ENCODE data around the gene SH3RF3.
"Not testable (repeated sequence)": the region's sequence is repeated elsewhere in the genome, so short reads cannot be mapped to it uniquely, and the experiment has no call there.

SH3RF3 gene

GRCh38 chr2:109527846-109528705 is 399.1 kb downstream of the SH3RF3 start:
- DNase-seq (ENCODE audit: low read depth) = no peak

DNA sequence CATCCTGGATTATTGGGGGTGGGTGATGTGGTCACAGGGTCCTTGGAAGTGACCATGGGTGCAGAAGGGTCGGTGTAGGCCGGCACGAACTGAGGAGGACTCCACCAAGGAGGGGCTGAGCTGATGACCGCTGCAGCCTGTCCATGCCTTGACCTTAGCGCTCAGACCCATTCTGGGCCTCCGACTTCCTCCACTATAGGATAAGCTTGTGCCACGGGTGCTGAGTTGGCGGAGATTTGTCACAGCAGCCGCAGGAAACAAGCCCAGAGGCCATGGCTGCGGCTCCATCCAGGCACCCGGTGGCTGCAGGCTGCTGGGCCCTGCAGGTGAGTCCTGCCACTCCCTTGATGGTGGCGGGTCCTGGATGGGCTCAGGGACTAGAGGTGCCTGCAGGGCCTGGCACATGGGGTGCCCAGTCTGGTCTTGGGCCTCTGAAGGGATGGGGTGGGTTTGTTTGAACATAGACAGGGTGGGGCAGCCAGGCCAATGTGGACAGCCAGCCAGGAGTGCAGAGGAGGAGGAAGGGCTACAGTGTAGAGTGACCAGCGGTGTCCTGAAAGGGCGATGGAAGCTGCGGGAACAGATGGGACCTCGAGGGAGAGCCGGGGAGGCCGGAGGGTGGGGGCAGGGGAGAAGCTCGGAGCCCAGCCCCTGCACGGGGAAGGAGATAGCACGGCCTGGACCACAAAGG is 400.0 kb downstream of the SH3RF3 start:
- no peak for DNase-seq (ENCODE audit: low read depth)

DNA sequence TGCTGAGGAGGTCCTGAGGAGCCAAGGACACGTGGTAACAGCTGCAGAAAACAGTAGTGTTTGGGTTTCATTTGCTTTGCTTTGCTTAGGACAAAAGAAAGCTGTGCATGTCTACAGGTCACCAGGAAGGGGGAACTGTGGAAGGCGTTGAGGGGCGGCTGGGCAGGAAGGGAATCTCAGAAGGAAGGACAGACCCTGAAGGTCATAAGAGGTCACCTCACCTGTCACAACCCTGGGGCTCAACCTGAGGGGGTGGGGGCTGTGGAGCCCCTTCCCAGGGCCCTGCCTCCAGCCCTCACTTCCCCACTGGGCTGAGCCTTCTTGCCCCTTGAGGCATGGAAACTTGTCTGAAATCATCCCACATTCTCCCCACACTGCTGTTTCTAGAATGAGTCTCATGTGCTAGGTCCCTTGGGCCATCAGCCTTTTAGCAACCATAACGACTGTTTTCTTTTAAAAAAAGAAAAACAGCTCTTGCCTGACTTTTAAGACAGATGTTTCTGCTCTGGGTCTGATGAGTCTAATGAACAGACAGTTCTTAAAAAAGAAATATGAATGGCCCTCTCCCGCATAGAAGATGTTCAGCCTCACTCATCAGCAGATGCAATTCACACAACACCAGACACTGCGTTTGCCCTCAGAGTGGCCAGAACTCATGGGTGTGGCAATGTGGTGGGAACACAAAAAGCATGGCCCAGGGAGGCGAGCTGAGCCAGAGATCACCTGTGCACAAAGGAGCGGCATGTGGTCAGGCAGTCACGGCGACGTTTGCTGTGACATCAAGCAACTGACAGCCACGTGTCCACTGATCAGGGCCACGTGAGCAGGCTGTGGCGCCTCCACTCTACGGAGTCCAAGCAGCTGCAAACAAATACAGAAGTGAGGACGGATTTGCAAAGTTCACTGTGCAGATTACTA is 400.8 kb downstream of the SH3RF3 start:
- no peak for DNase-seq (ENCODE audit: low read depth)

- no peak for DNase-seq (ENCODE audit: low read depth)
Observed at GRCh38 chr2:109530712-109531111, 401.7 kb downstream of the SH3RF3 start.

- no peak for DNase-seq (ENCODE audit: low read depth)
Observed at GRCh38 chr2:109531221-109531620, 402.2 kb downstream of the SH3RF3 start.

DNA sequence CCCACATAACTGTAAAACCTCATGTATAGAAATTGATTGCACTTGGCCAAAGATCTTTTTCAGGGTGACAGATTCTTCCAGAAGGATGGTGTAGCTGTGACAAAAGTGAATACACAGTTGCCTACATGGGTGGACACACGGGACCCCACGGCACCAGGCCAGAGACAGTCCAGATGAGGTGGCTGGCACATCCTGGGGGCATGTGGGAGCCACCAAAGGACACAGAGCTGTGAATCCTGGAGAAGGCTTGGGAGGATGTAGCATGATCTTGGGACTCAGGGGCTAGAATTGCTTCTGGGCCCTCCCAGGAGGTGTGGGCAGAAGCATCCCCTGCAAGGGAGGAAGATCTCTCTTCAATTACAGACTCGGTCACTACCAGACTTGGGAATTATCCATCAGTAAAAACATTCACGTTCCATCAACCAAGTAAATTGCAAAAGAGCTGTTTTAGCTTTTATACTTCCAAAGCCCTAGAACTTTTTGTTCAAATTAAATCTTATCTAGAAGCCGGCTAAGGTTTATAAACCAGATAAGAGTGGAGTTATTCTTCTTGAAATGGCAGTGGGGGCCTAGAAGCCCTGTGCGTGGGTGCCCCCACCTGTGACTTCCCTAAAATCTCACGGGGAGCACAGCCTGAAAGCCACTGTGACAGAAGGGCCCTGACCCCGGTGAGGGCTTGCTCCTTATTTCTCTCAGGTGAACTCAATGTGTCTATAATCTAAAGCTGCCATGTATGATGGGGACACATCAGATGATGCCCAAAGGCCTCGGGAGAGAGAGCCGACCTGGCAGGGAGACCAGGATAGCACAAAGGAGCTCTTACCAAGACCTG is 403.1 kb downstream of the SH3RF3 start:
- no peak for DNase-seq (ENCODE audit: low read depth)

- no peak for DNase-seq (ENCODE audit: low read depth)
Observed at GRCh38 chr2:109532728-109533076, 403.7 kb downstream of the SH3RF3 start.

- DNase-seq (ENCODE audit: low read depth) = no peak
Observed at GRCh38 chr2:109533823-109534222, 404.8 kb downstream of the SH3RF3 start.

DNA sequence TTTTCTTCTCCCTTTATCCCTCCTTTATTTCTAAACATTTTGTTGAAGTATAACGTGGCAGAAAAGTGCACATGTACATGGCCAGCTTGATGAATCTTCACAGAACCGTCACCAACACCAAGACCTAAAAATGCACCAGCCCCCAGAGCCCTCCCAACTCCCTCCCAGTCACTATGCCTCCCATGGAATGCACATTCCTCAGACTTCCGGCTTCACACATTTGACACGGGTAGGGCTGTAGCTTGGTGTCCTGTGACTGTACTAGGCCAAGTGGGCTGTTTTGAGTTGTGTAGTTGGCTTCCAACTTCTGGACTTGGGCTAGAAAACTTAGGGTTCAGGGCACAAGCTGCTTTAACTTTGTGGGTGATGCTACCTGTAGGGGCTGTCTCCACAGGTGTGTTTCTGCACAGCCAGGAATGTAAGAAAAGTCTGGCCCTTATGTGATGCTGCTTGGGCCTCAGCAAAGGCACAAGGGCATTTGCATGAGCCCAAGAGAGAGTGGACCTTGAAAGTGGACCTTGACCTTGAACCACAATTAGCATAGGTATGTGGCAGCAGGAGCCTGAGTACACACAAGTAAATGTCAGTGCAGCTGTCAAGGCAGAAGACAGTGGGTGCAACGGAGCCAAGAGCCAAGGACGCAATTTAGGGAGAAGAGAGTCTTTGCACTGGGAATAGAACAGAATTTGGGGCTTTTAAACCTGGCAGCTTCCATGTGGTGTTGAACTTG is 406.4 kb downstream of the SH3RF3 start:
- DNase-seq (ENCODE audit: low read depth) = no peak

DNA sequence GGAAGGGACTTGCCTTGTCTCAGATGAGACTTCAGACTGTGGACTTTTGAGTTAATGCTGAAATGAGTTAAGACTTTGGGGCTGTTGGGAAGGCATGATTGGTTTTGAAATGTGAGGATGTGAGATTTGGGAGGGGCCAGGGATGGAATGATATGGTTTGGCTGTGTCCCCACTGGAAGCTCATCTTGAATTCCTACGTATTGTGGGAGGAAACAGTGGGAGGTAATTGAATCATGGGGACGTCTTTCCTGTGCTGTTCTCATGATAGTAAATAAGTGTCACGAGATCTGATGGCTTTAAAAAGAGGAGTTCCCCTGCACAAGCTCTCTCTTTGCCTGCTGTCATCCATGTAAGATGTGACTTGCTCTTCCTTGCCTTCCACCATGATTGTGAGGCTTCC is 407.6 kb downstream of the SH3RF3 start:
- DNase-seq (ENCODE audit: low read depth) = not testable (repeated sequence)

DNA sequence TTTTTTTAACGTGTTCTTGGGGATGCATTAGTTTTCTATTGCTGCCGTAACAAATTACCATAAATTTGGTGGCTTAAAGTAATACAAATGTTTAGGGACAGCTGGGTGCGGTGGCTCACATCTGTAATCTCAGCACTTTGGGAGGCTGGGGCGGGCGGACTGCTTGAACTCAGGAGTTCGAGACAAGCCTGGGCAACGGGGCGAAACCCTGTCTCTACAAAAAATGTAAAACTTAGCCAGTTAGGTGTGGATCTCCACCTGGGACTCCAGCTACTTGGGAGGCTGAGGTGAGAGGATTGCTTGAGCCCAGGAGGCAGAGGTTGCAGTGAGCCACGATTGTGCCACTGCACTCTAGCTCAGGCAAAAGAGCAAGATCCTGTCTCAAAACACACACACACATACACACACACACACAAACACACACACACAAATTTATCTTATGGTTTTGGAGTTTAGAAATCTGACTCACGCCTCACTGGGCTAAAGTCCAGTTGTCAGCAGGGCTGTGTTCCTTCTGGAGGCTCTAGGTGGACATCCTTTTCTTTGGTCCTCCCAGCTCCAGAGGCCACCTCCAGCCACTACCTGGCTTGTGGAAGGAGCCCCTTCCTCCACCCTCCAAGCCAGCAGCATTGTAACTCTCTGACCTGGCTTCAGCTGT is 408.7 kb downstream of the SH3RF3 start:
- DNase-seq (ENCODE audit: low read depth) = no peak

- no peak for DNase-seq (ENCODE audit: low read depth)
Observed at GRCh38 chr2:109538546-109538945, 409.5 kb downstream of the SH3RF3 start.

- no peak for DNase-seq (ENCODE audit: low read depth)
Observed at GRCh38 chr2:109542384-109542783, 413.4 kb downstream of the SH3RF3 start.

GRCh38 chr2:109545828-109546713 is 417.1 kb downstream of the SH3RF3 start:
- DNase-seq (ENCODE audit: low read depth) = peak; percentile 46

GRCh38 chr2:109547280-109547679 is 418.3 kb downstream of the SH3RF3 start:
- DNase-seq (ENCODE audit: low read depth) = no peak

DNA sequence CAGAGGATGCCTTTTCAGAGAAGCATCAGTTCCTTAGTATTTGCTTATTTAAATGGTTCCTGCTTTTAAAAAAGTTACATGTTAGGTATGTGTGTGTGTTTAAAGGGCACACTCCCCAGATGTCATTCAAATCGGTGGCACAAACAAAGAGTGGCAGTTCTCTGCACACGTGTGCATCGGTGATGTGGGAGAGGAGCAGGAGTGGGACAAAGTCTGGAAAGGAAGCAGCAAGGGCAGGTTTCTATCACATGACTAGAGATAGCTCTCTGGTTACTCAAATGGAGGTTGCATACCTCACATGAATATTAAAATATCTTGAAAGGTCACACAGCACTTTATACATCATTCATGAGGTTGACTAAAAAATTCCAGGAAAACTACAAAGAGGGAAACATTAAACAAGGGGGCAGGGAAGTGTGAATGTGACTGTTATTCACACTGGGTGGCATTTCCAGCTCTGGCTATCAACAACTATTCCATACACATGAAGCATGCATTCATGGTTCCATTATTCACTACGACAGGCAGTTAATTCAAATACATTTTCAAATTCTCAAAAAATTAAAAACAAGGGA is 420.1 kb downstream of the SH3RF3 start:
- DNase-seq (ENCODE audit: low read depth) = no peak
